Panc1 (cell line): ENCODE data around the gene PRODH.
"Not testable (repeated sequence)": the region's sequence is repeated elsewhere in the genome, so short reads cannot be mapped to it uniquely, and the experiment has no call there.

ENCODE experiments used
- CTCF ChIP-seq: fragments of 450-650 bp; IDR thresholded peaks from 2 replicates; pipeline ENCODE4 v1.5.1; 2017; ENCODE audit warnings: mild to moderate bottlenecking
- POLR2AphosphoS5 ChIP-seq: IDR thresholded peaks from 2 replicates; pipeline ENCODE4 v1.6.1; 2012; ENCODE audit warnings: mild to moderate bottlenecking, low read depth, low read length, moderate library complexity
- REST ChIP-seq, 2 experiments: IDR thresholded peaks; 2 replicates each; pipeline ENCODE4 v1.6.1; 2011 to 2012; ENCODE audit warnings: low read depth in 2 of 2, control low read depth in 1 of 2, low read length in 1 of 2, mild to moderate bottlenecking in 1 of 2, moderate library complexity in 1 of 2; ENCODE audit not compliant: insufficient read depth in 1 of 2

GRCh38 chr22:18920257-18920902 is 15.7 kb downstream of the PRODH start:
- not testable (repeated sequence) for TF ChIP-seq CTCF; REST (IDR thresholded peaks at IDR 0.05; ENCODE audit: insufficient read depth in 1 of 2, low read depth in 2 of 2, low read length in 1 of 2); POLR2AphosphoS5
